Thyroid gland (tissue), 4 donors: Measurements from ENCODE around the gene POU4F1. TPM values are rescaled to one million over a fixed set of nuclear protein-coding genes. Genes with fewer than 3 reads are reported as not detected.

Experiments used
- DNase-seq, 2 donors: peaks; one replicate each; pipeline ENCODE4 v3.0.0-alpha.2; 2019
- H3K27ac ChIP-seq, 3 donors: fragments of 200-600 bp; sonication (generic); 1 replicate in 2 of 3; 2 replicates in 1 of 3; pipeline ENCODE4 v1.5.1; 2016 to 2019; ENCODE audit warnings: mild to moderate bottlenecking in 1 of 3, moderate library complexity in 1 of 3
- H3K27me3 ChIP-seq: fragments of 200-600 bp; sonication (generic); one replicate; pipeline ENCODE4 v1.5.1; 2019
- H3K36me3 ChIP-seq, 2 donors: fragments of 200-600 bp; sonication (generic); one replicate each; pipeline ENCODE4 v1.5.1; 2016 to 2019
- H3K4me1 ChIP-seq, 2 donors: fragments of 200-600 bp; sonication (generic); one replicate each; pipeline ENCODE4 v1.5.1; 2017 to 2019
- H3K4me3 ChIP-seq, 3 donors: fragments of 200-600 bp; sonication (generic); replicated peaks in 1 of 3; 1 replicate in 2 of 3; 2 replicates in 1 of 3; pipeline ENCODE4 v1.5.1; 2016; ENCODE audit warnings: mild to moderate bottlenecking in 1 of 3
- H3K9me3 ChIP-seq: fragments of 200-600 bp; sonication (generic); one replicate; pipeline ENCODE4 v1.5.1; 2017
- POLR2A ChIP-seq, 2 donors: fragments of 450-650 bp; IDR thresholded peaks; one replicate each; pipeline ENCODE4 v1.6.1; 2017; ENCODE audit warnings: antibody characterized with exemption in 2 of 2, mild to moderate bottlenecking in 2 of 2, moderate library complexity in 1 of 2
- WGBS, 2 donors: methylation state at CpG; one replicate each; pipeline ENCODE4 v1.1.5; 2017; 5-methylcytosine and 5-hydroxymethylcytosine counted together
- intact Hi-C: fragments of 100-400 bp; cut with DNase I; formaldehyde crosslinking; loops from one replicate; pipeline ENCODE4 v1.15.1; 2023
- total RNA-seq, 4 donors: library from RNA; depleted of rRNA; stranded (reverse); fragments of >200 nt; gene quantifications; one replicate each; pipeline ENCODE4 v1.2.3, GENCODE V29; 2016
- TF ChIP-seq, protein P1 (sequence below), 6 experiments: fragments of 200-600 bp in 3 of 6; fragments of 450-650 bp in 3 of 6; sonication (generic) in 3 of 6; IDR thresholded peaks; one replicate each; pipeline ENCODE4 v1.5.1; 2016 to 2019; ENCODE audit warnings: antibody characterized with exemption in 6 of 6, mild to moderate bottlenecking in 2 of 6, inconsistent platforms in 1 of 6, moderate library complexity in 1 of 6

Gene POU4F1
- total RNA-seq, 4 donors from 2014 or later: not detected

DNA sequence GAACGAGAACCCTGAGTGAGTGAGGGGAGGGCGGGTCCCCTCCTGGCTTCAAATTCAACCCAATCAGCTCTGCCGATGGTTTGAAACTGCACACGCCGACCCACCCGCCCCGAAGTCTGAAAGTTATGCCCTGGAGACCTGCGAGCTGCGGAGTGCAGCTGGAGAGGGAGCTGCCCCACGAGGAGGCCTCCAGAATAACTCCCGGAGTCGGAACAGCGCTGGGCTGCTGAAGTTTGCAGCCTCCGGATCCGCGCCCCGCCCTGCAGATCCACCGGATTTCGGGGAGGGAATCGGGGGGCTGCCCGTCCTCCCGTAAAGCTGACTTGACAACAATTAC is 7.0 kb downstream of the POU4F1 start:
- Histone ChIP-seq H3K27me3 (peaks cover 94% of the 10 kb centered on the region), H3K9me3 (no peaks in the 10 kb centered on the region), H3K4me1 (peaks cover 2 to 17% of the 10 kb centered on the region in 2 donors), H3K36me3 (no peaks in the 10 kb centered on the region), H3K27ac (no peak overlapping the region), H3K4me3 (no peak overlapping the region)
- TF ChIP-seq, protein P1, sequence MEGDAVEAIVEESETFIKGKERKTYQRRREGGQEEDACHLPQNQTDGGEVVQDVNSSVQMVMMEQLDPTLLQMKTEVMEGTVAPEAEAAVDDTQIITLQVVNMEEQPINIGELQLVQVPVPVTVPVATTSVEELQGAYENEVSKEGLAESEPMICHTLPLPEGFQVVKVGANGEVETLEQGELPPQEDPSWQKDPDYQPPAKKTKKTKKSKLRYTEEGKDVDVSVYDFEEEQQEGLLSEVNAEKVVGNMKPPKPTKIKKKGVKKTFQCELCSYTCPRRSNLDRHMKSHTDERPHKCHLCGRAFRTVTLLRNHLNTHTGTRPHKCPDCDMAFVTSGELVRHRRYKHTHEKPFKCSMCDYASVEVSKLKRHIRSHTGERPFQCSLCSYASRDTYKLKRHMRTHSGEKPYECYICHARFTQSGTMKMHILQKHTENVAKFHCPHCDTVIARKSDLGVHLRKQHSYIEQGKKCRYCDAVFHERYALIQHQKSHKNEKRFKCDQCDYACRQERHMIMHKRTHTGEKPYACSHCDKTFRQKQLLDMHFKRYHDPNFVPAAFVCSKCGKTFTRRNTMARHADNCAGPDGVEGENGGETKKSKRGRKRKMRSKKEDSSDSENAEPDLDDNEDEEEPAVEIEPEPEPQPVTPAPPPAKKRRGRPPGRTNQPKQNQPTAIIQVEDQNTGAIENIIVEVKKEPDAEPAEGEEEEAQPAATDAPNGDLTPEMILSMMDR (IDR thresholded peaks at IDR 0.05): no peak
- no peak for TF ChIP-seq POLR2A (IDR thresholded peaks at IDR 0.05)
- 6 to 10% methylated on average over 2 to 18 of the region's 22 CpGs for WGBS, 2 donors
- intact Hi-C loops: no loop called here
- no peak for DNase-seq

DNA sequence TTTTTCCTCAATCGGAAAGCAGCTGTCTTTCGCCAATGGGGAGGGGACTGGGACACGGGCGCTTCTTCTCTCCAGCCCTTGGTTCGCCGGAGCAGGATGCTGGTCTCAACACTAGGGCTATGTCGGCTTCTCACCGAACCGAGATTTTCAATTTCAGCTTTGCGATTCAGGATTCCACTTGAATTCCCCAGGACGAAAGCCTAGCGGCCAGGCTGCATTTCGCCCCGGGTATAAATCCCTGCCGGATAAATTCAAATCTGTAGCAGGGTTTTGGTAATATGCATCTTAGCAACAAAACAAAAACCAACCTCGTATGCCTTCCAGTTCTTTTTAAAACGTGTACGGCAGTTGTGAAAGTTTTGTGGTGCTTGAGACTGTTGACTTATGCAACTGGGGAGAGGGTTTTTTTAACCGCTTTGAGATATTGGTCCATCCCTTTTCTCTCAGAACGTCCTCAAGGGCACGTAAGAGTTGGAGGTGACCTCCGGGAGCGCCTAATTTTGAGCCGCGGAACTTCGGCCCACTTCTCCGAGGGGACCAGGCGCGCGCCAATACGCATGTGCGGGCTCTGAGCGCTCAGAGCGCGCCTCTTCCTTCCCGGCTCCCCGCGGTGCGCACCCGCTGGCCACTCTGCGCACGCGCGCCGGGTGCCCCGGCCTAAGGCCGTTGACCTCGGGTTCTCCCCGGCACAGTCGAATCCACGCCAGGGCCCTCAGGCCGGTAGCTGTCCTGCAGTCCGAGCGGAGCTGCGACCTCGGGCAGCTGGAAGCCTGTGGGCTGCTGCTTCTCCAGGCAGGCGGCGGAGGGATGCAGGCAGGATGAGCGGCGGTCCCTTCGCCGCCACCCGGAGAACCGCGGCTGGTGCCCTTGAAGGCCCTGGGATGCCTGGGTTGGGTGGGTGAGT is 7.6 kb downstream of the POU4F1 start:
- intact Hi-C loops: no loop called here
- Histone ChIP-seq H3K9me3 (no peaks in the 10 kb centered on the region), H3K4me3 (no peak overlapping the region), H3K27me3 (peaks cover 88% of the 10 kb centered on the region), H3K36me3 (no peaks in the 10 kb centered on the region), H3K27ac (no peak overlapping the region), H3K4me1 (peaks cover 0 to 14% of the 10 kb centered on the region in 2 donors)
- TF ChIP-seq, protein P1 (IDR thresholded peaks at IDR 0.05): no peak
- no peak for TF ChIP-seq POLR2A (IDR thresholded peaks at IDR 0.05)
- WGBS, 2 donors: 6 to 13% methylated on average over 19 to 29 of the region's 65 CpGs
- DNase-seq: no peak

DNA sequence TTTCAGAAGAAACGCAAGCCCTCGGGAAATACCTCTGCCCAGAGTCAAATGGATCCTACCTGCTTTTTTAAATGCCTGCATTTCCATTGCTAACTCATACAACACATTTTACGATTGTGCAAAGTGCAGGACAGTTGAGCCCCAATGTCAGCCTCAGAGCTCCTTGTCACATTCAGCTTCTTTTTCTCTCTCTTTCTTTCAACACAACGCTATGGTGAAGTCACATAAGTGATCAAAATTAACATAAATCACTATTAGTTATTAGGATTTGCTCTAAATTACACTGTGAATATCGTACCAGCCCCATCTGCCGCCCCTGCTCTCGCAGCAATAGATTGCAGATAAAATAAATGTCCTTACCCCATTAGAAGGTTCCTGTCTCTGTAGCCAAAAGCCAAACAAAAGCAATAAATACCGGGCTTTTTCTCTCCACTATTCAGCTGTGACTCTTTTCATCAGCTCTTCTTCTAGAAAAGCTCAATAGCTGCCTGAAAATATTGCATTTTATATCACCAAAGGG is 8.8 kb downstream of the POU4F1 start:
- WGBS, 2 donors: 10% methylated on average over 8 of the region's 8 CpGs
- Histone ChIP-seq H3K4me1 (peaks cover 0 to 14% of the 10 kb centered on the region in 2 donors), H3K36me3 (no peaks in the 10 kb centered on the region), H3K4me3 (no peak overlapping the region), H3K9me3 (no peaks in the 10 kb centered on the region), H3K27ac (no peak overlapping the region), H3K27me3 (peaks cover 75% of the 10 kb centered on the region)
- intact Hi-C loops: no loop called here
- no peak for TF ChIP-seq POLR2A (IDR thresholded peaks at IDR 0.05)
- TF ChIP-seq, protein P1 (IDR thresholded peaks at IDR 0.05): no peak
- DNase-seq: no peak

DNA sequence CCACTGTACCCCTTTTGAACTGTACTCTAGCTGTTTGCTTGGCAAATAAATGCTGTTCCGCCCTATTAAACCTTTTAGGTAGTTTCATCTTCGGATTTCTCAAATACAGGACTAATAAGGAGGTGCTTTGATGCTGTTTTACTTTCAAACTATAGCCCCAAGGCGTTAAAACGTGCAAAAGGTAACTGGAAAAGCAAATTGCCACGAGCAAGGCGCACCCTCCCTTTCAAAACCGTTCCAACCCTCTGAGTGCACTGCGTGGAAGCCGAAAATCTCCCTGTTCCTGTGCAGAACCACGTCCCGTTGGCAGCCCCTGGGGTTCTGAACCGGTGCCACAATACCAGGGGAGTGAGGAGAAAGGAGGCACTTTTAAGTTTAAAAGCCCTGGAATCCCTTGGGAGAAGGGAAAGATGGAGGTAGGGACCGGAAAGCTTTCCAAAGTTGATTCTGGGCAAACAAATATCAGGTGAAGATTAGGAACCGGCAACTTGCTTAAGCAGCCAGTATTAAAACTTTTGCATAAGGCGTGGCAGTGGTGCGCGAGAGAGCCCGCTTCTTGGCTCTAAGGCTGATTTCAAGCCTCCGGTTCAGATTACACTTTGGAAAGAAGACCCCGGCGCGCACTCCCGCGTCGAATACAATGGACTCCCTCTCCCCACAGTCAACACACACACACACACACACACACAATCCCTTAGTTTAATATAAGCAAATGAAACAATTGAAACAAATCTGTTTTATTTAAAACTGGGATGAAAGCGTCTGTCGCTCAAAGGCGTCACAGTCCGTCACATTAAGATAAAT is 9.5 kb downstream of the POU4F1 start:
- peaks cover 69% of the 10 kb centered on the region for H3K27me3 ChIP-seq
- H3K4me1 ChIP-seq: peaks cover 0 to 14% of the 10 kb centered on the region in 2 donors
- H3K36me3 ChIP-seq: no peaks in the 10 kb centered on the region
- H3K4me3 ChIP-seq: no peak overlapping the region
- no peaks in the 10 kb centered on the region for H3K9me3 ChIP-seq
- H3K27ac ChIP-seq: no peak overlapping the region
- intact Hi-C loops: no loop called here
- TF ChIP-seq, protein P1 (IDR thresholded peaks at IDR 0.05): no peak
- TF ChIP-seq POLR2A (IDR thresholded peaks at IDR 0.05): no peak
- WGBS, 2 donors: 10 to 13% methylated on average over 29 of the region's 29 CpGs
- DNase-seq: no peak
